Activated CD4-positive, alpha-beta T cell treated with anti-CD3 and anti-CD28 coated beads, Interleukin-2, amount 10 ng/mL, durations not matched to agents 24 days and 14 days (primary cell): ENCODE data around the gene MARF1. TPM values are rescaled to one million over a fixed set of nuclear protein-coding genes. Genes with fewer than 3 reads are reported as not detected.
"Not testable (repeated sequence)": the region's sequence is repeated elsewhere in the genome, so short reads cannot be mapped to it uniquely, and the experiment has no call there.

Experiments
- DNase-seq: peaks from one replicate; pipeline ENCODE4 v3.0.0; 2022
- H3K27ac Mint-ChIP-seq: one replicate; pipeline ENCODE4 v1.8.0; 2022; ENCODE audit warnings: mild to moderate bottlenecking, mixed read lengths
- H3K27me3 Mint-ChIP-seq: one replicate; pipeline ENCODE4 v1.8.0; 2022; ENCODE audit warnings: mixed read lengths
- H3K36me3 Mint-ChIP-seq: one replicate; pipeline ENCODE4 v1.8.0; 2022; ENCODE audit warnings: low read depth, mild to moderate bottlenecking, mixed read lengths
- H3K4me1 Mint-ChIP-seq: one replicate; pipeline ENCODE4 v1.8.0; 2021; ENCODE audit warnings: mixed read lengths
- H3K4me3 Mint-ChIP-seq: one replicate; pipeline ENCODE4 v1.8.0; 2022; ENCODE audit warnings: mild to moderate bottlenecking, moderate library complexity, mixed read lengths
- H3K9me3 Mint-ChIP-seq: one replicate; pipeline ENCODE4 v1.8.0; 2021; ENCODE audit warnings: mixed read lengths
- intact Hi-C: fragments of 100-400 bp; cut with micrococcal nuclease; formaldehyde crosslinking; loops from one replicate; pipeline ENCODE4 v1.15.1; 2023
- total RNA-seq: library from RNA; stranded (reverse); gene quantifications from 2 replicates; pipeline ENCODE4 v1.2.3, GENCODE V29; 2022

The MARF1 gene
- total RNA-seq, 1 donor from 2014 or later = 55.6 TPM

DNA sequence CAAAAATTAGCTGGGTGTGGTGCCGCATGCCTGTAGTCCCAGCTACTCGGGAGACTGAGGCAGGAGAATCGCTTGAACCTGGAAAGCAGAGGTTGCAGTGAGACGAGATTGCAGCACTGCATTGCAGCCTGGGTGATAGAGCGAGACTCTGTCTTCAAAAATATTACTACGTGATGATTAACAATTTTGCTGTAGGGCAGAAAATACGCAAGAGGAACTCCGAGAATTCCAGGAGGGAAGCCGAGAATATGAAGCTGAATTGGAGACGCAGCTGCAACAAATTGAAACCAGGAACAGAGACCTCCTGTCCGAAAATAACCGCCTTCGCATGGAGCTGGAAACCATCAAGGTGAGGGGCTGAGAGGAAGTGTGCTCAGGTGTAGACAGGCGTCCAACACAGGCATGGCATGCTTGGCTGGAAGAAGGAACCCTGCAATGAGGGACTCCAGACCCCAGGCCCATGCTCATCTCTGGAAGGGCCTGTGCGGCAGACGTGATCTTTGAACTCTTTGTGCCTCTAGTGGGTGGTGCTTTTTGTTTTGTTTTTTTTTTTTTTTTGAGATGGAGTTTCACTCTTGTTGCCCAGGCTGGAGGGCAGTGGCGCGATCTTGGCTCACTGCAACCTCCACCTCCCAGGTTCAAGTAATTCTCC, 24.3 kb upstream of the MARF1 start:
- intact Hi-C loops = no loop called here
- Mint-ChIP-seq H3K4me3 (no peak overlapping the region), H3K36me3 (peaks cover 53% of the 10 kb centered on the region), H3K27me3 (no peaks in the 10 kb centered on the region), H3K27ac (no peak overlapping the region), H3K4me1 (peaks cover 22% of the 10 kb centered on the region), H3K9me3 (no peaks in the 10 kb centered on the region)
- no peak for DNase-seq

GRCh38 chr16:15665107-15665506, 22.2 kb upstream of the MARF1 start:
- intact Hi-C loops = no loop called here
- Mint-ChIP-seq H3K9me3 (no peaks in the 10 kb centered on the region), H3K27me3 (no peaks in the 10 kb centered on the region), H3K4me1 (peaks cover 19% of the 10 kb centered on the region), H3K4me3 (no peak overlapping the region), H3K27ac (no peak overlapping the region), H3K36me3 (peaks cover 53% of the 10 kb centered on the region)
- DNase-seq = no peak

GRCh38 chr16:15660203-15660601, 17.2 kb upstream of the MARF1 start:
- intact Hi-C loops = no loop called here
- Mint-ChIP-seq H3K4me1 (peaks cover 34% of the 10 kb centered on the region), H3K27ac (peak overlapping the region; percentile 48), H3K4me3 (peak overlapping the region; percentile 1), H3K27me3 (no peaks in the 10 kb centered on the region), H3K9me3 (no peaks in the 10 kb centered on the region), H3K36me3 (peaks cover 45% of the 10 kb centered on the region)
- DNase-seq = no peak

GRCh38 chr16:15658556-15658955, 15.6 kb upstream of the MARF1 start:
- H3K27me3 Mint-ChIP-seq = no peaks in the 10 kb centered on the region
- DNase-seq = no peak
- H3K4me1 Mint-ChIP-seq = peaks cover 36% of the 10 kb centered on the region
- H3K36me3 Mint-ChIP-seq = peaks cover 43% of the 10 kb centered on the region
- H3K27ac Mint-ChIP-seq = peak overlapping the region; percentile 75
- intact Hi-C loops = no loop called here
- H3K4me3 Mint-ChIP-seq = peak overlapping the region; percentile 36
- H3K9me3 Mint-ChIP-seq = no peaks in the 10 kb centered on the region

DNA sequence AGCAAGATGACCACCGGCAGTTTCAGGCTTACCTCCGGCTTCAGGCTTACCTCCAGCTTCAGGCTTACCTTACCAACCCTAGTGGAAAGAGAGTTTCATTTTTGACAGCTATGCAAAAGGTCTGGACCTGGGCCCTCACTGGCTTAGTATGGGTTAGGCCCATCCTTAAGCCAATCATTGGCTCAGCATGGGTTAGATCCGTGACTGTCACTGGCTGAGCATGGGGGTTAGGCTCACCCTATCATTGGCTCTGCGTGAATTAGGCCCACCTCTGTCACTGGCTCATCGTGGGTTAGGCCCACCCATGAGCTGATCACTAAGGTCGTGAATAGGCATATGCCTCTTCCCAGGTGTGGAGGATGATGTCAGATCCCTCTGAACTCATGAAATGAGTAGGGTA, 15.2 kb upstream of the MARF1 start:
- H3K36me3 Mint-ChIP-seq = peaks cover 43% of the 10 kb centered on the region
- no peak overlapping the region for H3K27ac Mint-ChIP-seq
- H3K4me3 Mint-ChIP-seq = no peak overlapping the region
- no peak for DNase-seq
- intact Hi-C loops = no loop called here
- H3K9me3 Mint-ChIP-seq = no peaks in the 10 kb centered on the region
- H3K27me3 Mint-ChIP-seq = no peaks in the 10 kb centered on the region
- peaks cover 39% of the 10 kb centered on the region for H3K4me1 Mint-ChIP-seq

DNA sequence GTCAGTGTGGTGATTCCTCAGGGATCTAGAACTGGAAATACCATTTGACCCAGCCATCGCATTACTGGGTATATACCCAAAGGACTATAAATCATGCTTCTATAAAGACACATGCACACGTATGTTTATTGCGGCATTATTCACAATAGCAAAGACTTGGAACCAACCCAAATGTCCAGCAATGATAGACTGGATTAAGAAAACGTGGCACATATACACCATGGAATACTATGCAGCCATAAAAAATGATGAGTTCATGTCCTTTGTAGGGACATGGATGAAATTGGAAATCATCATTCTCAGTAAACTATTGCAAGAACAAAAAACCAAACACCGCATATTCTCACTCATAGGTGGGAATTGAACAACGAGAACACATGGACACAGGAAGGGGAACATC, 12.6 kb upstream of the MARF1 start:
- DNase-seq, H3K9me3 Mint-ChIP-seq, H3K27me3 Mint-ChIP-seq, H3K27ac Mint-ChIP-seq, intact Hi-C loops, H3K4me3 Mint-ChIP-seq: not testable (repeated sequence)
- Mint-ChIP-seq H3K36me3 (peaks cover 40% of the 10 kb centered on the region), H3K4me1 (peaks cover 39% of the 10 kb centered on the region)

- no peak overlapping the region for H3K27ac Mint-ChIP-seq
- no peak for DNase-seq
- H3K27me3 Mint-ChIP-seq = no peaks in the 10 kb centered on the region
- no peak overlapping the region for H3K4me3 Mint-ChIP-seq
- H3K4me1 Mint-ChIP-seq = peaks cover 38% of the 10 kb centered on the region
- H3K36me3 Mint-ChIP-seq = peaks cover 41% of the 10 kb centered on the region
- intact Hi-C loops = loop anchor here (5.0 kb wide), 1 partner anchor 48 kb away; no protein-coding TSS in a partner anchor
- H3K9me3 Mint-ChIP-seq = no peaks in the 10 kb centered on the region
These were observed 11.6 kb upstream of the MARF1 start for GRCh38 chr16:15654591-15654990.

DNA sequence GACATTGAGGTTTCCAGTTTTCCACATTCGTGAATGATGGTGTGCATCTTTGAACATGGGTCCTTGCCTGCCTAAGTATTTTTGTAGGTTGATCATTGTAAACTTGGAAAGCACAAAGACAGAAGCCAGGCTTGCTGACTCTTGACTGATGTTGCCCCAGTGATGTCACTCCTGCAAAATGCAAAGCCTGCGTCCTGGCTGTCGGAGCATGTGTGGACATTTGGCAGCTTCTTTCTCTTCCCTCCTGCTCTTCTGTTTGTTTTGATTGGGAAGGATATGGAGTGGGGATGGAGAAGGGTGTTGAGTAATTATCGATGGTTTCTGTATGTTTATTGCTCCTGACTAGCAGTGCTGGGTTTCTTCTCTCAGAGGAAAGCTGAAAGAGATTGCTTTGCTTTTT, 10.3 kb upstream of the MARF1 start:
- DNase-seq = no peak
- peak overlapping the region; percentile 65 for H3K4me3 Mint-ChIP-seq
- peaks cover 33% of the 10 kb centered on the region for H3K4me1 Mint-ChIP-seq
- H3K27ac Mint-ChIP-seq = peak overlapping the region; percentile 45
- H3K9me3 Mint-ChIP-seq = no peaks in the 10 kb centered on the region
- H3K36me3 Mint-ChIP-seq = peaks cover 39% of the 10 kb centered on the region
- intact Hi-C loops = loop anchor here (5.0 kb wide), 1 partner anchor 49 kb away; no protein-coding TSS in a partner anchor
- H3K27me3 Mint-ChIP-seq = no peaks in the 10 kb centered on the region

GRCh38 chr16:15652293-15653001, 9.5 kb upstream of the MARF1 start:
- Mint-ChIP-seq H3K27me3 (no peaks in the 10 kb centered on the region), H3K4me1 (peaks cover 27% of the 10 kb centered on the region), H3K4me3 (peak overlapping the region; percentile 100), H3K36me3 (peaks cover 35% of the 10 kb centered on the region), H3K9me3 (no peaks in the 10 kb centered on the region), H3K27ac (peak overlapping the region; percentile 45)
- DNase-seq = no peak
- intact Hi-C loops = loop anchor here (5.0 kb wide), 1 partner anchor 50 kb away; no protein-coding TSS in a partner anchor

DNA sequence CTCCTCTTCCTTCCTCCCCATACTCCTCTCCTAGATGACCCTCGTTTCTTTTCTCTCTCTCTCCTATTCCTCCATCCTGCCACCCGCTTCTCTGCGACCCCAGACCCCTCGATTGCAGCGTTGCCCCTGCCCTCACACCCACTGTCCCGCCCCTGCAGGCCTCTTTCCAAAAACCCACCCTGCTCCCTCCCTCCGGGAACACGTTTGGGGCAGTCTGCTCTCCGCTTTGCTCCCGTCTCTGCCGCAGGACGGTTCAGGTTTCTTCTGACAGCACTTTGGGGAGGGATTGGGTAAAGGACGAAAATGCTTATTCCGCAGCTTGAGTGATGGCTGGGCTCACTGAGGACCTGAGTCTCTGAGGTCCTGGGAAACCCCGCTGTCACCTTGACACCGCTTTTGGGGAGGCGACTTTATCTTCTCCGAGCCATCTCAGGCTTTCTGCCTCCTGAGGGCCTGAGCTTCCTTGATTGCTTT, 7.8 kb upstream of the MARF1 start:
- Mint-ChIP-seq H3K36me3 (peaks cover 23% of the 10 kb centered on the region), H3K4me1 (peaks cover 22% of the 10 kb centered on the region), H3K9me3 (no peaks in the 10 kb centered on the region), H3K27ac (peak overlapping the region; percentile 100), H3K4me3 (peak overlapping the region; percentile 100), H3K27me3 (no peaks in the 10 kb centered on the region)
- intact Hi-C loops = loop anchor here (1.0 to 5.0 kb wide), 3 partner anchors 7 to 52 kb away; partner anchors contain the start of gene MARF1
- DNase-seq = peak; percentile 87

DNA sequence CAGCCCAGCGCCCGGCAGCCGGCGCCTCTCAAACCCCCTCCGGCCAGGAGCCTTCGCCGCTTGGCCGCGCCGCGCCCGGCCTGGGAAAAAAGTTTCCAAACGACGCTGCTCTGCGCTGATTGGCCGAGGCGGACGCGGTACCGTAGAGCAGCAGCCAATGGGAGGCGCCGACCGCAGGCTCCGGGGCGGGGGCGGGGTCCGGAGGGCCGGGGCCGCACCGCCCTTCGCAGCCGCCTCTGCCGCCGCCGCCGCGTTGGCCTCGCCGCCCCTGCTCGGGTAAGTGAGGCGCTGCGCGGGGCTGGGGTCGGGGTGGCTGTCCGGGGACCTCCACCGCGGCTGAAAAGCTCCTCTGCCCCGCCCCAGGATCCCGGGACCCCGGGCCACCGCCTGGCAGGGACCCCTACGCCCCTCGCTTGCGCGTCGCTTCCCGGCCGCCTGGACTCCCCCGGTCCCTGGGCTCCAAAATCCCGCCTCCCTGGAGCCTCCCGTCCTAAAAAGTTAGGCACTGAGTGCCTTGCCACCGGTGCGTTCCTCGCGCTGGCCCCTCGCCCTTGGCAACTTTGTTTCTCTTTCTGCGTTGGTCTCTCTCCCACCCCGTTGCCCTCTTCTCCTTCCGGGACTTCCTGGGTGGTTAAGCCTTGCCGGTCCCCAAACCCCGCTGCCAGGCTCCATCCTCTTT, 7.2 kb upstream of the MARF1 start, which contains the start of gene NDE1:
Gene NDE1, plus strand, starts transcription at position 227 of the 679 bp plus-strand sequence. CDS start 14,534 bp downstream, outside the sequence.
- intact Hi-C loops = loop anchor here (2.0 to 5.0 kb wide), 2 partner anchors 23 to 52 kb away; no protein-coding TSS in a partner anchor
- H3K27me3 Mint-ChIP-seq = no peaks in the 10 kb centered on the region
- peaks cover 21% of the 10 kb centered on the region for H3K36me3 Mint-ChIP-seq
- H3K4me1 Mint-ChIP-seq = peaks cover 22% of the 10 kb centered on the region
- peak within 1 kb of the TSS; percentile 100 for H3K4me3 Mint-ChIP-seq
- H3K27ac Mint-ChIP-seq = peak within 1 kb of the TSS; percentile 100
- DNase-seq = peak; percentile 96
- H3K9me3 Mint-ChIP-seq = no peaks in the 10 kb centered on the region

DNA sequence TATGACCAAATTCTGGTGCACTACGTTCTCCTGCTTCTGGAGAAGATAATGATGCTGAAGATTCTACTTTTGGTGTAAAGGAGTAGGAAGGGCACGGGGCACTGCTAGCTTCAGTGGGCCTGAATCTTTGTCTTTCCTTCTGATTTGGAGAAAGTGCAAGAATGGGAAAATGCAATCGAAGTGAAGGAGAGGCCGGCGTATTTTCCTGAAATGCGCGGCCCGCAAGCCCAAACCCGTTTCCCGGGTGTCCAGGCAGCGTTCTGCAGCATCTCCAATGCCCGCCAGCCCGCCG, 6.7 kb upstream of the MARF1 start:
- Mint-ChIP-seq H3K4me3 (peak overlapping the region; percentile 83), H3K36me3 (peaks cover 20% of the 10 kb centered on the region), H3K27ac (peak overlapping the region; percentile 87), H3K9me3 (no peaks in the 10 kb centered on the region), H3K27me3 (no peaks in the 10 kb centered on the region), H3K4me1 (peaks cover 22% of the 10 kb centered on the region)
- intact Hi-C loops = loop anchor here (2.0 to 5.0 kb wide), 2 partner anchors 23 to 53 kb away; no protein-coding TSS in a partner anchor
- no peak for DNase-seq

DNA sequence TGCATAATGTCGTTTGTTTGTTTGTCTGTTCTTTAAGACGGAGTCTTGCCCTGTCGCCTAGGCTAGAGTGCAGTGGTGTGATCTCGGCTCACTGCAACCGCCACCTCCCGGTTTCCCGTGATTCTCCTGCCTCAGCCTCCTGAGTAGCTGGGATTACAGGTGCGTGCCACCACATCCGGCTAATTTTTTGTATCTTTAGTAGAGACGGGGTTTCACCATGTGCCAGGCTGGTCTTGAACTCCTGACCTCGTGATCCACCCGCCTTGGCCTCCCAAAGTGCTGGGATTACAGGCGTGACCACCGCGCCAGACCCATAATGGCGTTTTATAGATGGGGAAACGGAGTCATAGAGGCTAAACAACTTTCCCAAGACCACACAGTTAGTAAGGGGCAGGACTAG, 6.4 kb upstream of the MARF1 start:
- Mint-ChIP-seq H3K27ac (peak overlapping the region; percentile 87), H3K4me1 (peaks cover 24% of the 10 kb centered on the region), H3K4me3 (peak overlapping the region; percentile 83), H3K36me3 (peaks cover 19% of the 10 kb centered on the region)
- DNase-seq, H3K9me3 Mint-ChIP-seq, H3K27me3 Mint-ChIP-seq, intact Hi-C loops: not testable (repeated sequence)
